DLD1 (cell line): ENCODE data around the gene FBXL4.

Experiments
- in situ Hi-C: cut with HindIII; loops from 2 replicates; pipeline ENCODE4 v1.10.0; 2017; ENCODE audit warnings: low sequenced_read_pairs

Gene FBXL4

DNA sequence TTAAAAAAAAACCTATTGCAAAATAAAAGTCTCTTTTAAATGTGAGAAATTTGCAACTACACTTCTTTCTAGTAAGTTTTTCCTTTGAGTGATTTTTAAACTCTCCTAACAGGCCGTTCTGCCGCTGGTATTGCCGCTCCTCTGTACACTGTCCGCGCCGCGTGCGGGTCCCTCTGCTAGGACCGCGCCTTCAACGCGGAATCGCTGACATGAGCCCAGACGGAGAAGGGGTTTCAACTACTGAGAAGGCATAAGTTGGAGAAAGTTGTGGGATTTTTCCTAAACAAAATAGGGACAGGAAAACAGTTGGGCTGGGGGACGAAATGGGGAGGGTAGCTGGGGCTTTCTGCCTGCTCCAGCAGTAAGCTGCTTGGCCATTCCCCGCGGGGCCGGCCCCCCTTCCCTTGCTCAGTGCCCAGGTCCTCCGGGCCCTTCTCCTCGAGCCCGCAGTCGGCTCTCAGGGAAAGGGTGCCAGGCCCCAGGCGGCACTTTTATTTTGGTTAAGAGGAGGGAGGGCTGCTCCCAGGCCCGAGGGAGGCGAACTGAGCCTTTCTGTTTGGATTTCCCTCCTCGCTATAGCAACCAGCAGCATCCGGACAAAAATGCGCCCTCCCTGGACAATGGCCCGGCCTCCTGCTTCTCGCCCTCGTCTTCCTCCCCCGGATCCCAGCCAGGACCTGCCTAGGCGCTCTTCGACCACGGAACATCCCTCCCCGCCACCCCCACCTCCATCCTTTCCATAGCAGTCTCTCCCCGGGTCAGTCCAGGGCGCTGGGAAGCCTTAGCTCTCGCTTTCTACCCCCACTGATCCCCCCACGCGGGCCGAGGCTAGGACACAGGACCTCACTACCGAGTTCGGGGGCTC is 120.2 kb downstream of the FBXL4 start:
- in situ Hi-C loops: no loop called here

DNA sequence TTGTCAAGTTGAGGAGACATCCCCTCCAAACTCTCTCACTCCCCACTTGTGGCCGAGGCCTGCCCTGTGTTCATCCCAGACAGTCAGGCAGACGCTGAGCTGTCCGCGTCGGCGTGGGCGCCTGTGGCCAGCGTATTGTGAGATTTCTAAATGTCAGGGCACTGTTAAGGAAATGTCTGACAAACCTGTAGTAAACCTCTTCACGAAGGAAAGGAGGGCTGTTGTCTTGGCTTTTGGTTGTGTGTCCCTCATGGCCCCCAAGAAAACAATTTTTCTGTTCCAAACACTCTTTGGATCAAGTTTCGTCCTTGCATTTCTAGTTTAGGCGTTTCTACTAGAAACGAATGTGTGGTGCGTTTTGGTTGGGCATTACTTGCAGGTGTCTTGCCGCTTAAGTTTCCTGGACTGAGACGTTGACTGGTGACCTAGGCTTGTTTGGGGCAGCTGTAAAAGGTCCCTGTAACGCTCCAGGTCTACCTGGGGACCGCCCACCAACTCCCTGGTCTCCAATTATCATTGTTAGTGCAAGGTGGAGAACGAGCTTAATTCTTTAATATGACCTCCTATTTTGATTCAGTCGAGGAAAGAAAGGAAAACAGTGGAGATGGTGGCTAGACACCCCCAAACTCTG is 122.0 kb downstream of the FBXL4 start:
- in situ Hi-C loops: no loop called here

DNA sequence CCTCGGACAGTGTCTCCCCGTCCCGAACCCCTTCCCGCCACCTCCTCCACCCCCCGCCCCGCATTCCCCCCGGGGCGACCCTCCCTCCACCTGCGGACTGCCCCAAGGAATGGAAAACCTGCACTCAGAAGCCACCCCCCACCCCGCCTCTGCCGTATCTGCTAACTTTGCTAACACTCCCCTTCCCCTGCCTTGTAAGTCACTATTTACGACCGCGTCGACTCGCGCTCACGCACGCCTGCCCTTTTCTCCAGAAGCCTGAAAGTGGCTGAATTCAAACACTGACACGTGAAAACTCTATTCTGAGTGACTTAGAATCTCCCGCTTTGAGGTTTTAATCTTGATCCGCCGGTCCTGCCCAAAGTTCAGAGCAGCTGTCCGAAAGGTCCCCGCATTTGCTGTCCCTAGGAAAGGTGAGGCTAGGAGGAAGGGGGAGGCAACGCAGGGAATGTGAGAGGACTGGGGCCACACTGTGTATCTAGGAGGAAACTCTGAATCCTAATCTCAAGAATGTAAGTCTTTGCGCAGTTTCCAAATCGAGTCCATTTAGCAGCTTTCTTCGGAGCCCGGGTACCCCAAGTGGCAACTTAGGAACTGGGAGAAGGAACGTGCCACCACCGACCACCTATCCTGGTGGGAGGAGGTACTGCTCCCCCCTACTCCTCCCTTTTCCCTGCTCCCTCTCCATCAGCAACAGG is 122.7 kb downstream of the FBXL4 start:
- in situ Hi-C loops: no loop called here

DNA sequence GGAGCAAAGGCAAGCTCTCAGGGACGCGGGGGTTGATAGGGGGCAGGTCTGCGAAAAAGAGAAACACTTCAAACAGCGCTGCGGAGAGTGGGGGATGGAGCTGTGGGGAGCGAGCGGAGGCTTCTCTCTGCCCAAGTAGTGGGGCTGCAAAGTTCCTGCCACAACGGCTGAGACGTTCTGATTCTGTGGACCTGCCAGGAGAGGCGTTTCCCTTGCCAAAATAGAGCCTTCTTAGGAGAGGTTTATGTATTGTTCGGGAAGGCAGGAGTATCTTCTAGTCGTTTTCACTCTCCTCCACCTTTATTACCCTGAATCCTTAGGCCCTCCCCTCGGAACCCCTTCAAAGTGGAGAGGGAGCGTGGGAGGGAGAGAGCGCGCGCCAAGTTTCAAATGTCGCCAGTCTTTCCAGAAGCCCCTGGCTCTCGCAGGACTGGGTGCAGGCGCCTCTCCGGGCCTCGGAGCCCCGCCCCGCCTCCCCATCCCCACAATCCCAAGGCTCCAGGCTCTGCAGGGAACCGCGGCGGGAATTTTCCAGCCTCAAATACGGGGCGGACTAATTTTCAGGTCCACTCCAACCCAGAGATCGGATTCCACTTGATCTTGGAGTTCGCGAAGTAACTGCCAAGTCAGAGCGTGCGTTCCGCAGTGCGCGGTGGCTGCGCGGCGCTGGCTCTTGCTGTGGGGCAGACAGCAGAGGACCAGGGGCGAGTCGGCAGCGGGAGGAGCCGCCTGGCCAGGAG is 123.4 kb downstream of the FBXL4 start:
- in situ Hi-C loops: no loop called here

DNA sequence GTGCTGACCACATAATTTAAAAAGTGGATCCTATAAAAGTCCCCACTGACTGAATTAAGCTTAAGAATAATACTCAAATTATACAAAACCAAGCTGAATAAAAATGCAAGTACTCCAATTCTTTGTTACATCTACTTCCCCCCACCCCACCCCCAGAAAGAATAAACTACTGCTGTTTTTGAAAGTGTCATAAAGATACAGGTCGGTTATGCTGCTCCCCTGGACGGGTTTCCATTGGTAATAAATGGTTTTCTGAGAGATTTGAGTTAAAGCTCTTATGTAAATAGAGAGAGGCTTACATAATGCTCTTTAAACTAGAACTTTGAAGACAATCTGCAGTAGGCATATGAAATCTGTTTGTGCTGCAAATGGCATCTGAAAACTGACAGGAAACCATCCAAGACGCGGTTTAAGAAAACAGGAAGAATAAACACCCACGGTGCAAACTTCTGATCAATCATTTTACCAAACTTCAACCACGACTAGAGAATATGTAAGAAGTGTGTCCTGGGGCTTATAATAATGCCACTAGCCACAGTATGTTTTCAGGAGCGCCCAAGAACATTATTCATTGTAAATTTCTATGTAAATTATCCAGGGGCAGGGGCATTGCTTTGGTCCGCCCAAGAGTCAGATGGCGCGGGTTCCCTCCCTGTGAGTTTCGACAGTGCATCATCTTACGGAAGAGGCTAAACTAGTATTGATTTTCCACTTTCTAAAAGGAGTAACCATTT is 124.2 kb downstream of the FBXL4 start:
- in situ Hi-C loops: no loop called here

DNA sequence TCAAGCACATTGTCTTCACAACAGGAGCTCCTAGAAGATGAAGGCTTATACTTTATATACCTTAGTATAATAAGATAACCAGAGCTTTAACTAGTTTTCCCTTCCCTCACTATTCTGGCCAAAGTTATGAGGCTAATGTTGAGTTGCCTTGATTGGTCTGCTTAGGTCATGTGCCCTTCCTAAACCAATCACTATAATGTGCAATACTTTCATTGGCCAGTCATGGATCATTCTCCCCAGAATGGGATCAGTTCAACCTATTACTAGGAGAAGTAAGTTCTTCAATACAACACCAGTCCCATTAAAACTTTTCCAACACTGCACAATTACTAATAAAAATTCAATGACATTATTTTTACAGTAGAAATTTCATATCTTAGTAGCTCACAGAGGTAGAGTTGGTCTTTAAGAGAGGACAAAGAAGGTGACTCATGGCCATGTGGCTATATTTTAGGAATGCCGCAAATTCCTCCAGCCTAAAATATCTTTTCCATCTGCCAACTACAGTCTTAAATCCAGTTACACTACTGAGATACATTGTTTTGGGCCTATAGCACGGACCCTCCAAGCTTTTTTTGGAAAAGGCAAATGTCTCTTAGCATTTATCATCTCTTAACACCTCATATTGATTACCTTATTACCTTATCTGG is 125.9 kb downstream of the FBXL4 start:
- in situ Hi-C loops: no loop called here
